ENCODE results near the gene EPS8.
A peak's percentile ranks its signal among the peaks of the same experiment; 100 is the strongest.

- TF ChIP-seq, protein P1, sequence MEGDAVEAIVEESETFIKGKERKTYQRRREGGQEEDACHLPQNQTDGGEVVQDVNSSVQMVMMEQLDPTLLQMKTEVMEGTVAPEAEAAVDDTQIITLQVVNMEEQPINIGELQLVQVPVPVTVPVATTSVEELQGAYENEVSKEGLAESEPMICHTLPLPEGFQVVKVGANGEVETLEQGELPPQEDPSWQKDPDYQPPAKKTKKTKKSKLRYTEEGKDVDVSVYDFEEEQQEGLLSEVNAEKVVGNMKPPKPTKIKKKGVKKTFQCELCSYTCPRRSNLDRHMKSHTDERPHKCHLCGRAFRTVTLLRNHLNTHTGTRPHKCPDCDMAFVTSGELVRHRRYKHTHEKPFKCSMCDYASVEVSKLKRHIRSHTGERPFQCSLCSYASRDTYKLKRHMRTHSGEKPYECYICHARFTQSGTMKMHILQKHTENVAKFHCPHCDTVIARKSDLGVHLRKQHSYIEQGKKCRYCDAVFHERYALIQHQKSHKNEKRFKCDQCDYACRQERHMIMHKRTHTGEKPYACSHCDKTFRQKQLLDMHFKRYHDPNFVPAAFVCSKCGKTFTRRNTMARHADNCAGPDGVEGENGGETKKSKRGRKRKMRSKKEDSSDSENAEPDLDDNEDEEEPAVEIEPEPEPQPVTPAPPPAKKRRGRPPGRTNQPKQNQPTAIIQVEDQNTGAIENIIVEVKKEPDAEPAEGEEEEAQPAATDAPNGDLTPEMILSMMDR (IDR thresholded peaks at IDR 0.05; ENCODE audit: borderline replicate concordance, extremely low read depth, low read length, poor library complexity, severe bottlenecking) = peak; percentile 91
- no peak for TF ChIP-seq EZH2 (IDR thresholded peaks at IDR 0.05; ENCODE audit: borderline replicate concordance, low read depth, low read length, severe bottlenecking)
Measured at GRCh38 chr12:15590180-15590826, 198.9 kb downstream of the EPS8 start.

Measured in DND-41 (cell line).